HepG2 (cell line): ENCODE results near the gene PRDM12. TPM values are rescaled to one million over a fixed set of nuclear protein-coding genes. Genes with fewer than 3 reads are reported as not detected.
A peak's percentile ranks its signal among the peaks of the same experiment; 100 is the strongest.

Experiments used
- ARID2 ChIP-seq: sonication (generic); formaldehyde crosslinking; IDR thresholded peaks from 2 replicates; pipeline ENCODE4 v1.8.1; 2022; ENCODE audit warnings: mild to moderate bottlenecking, missing genetic modification reagents, borderline replicate concordance
- HNRNPH1 ChIP-seq: fragments of 200-400 bp; formaldehyde crosslinking; optimal IDR thresholded peaks from 2 replicates; pipeline ENCODE3; 2017; ENCODE audit warnings: mild to moderate bottlenecking, low read depth, low read length
- KDM5A ChIP-seq: fragments of 200-600 bp; sonication (generic); IDR thresholded peaks from 2 replicates; pipeline ENCODE4 v1.7.0; 2018; ENCODE audit warnings: antibody characterized with exemption, mild to moderate bottlenecking, low read length, borderline replicate concordance
- MTA3 ChIP-seq: sonication (generic); formaldehyde crosslinking; IDR thresholded peaks from 2 replicates; pipeline ENCODE4 v1.4.0; 2020; ENCODE audit warnings: missing genetic modification reagents
- NFKB2 ChIP-seq: sonication (generic); formaldehyde crosslinking; IDR thresholded peaks from 2 replicates; pipeline ENCODE4 v1.4.0; 2020; ENCODE audit warnings: missing genetic modification reagents, borderline replicate concordance
- NKX3-1 ChIP-seq: sonication (generic); formaldehyde crosslinking; IDR thresholded peaks from 2 replicates; pipeline ENCODE4 v1.5.0; 2020; ENCODE audit warnings: missing genetic modification reagents
- NR1H2 ChIP-seq: sonication (generic); formaldehyde crosslinking; IDR thresholded peaks from 2 replicates; pipeline ENCODE4 v1.8.1; 2022; ENCODE audit warnings: low read depth, missing genetic modification reagents, borderline replicate concordance
- PHF21A ChIP-seq: sonication (generic); formaldehyde crosslinking; IDR thresholded peaks from 2 replicates; pipeline ENCODE4 v1.5.0; 2020; ENCODE audit warnings: mild to moderate bottlenecking, missing genetic modification reagents
- PHF5A ChIP-seq: IDR thresholded peaks from one replicate; pipeline ENCODE4 v1.6.1; 2018; ENCODE audit warnings: low read depth, missing genetic modification reagents; ENCODE audit not compliant: unreplicated experiment
- SALL1 ChIP-seq: sonication (generic); formaldehyde crosslinking; IDR thresholded peaks from 2 replicates; pipeline ENCODE4 v1.8.0; 2022; ENCODE audit warnings: mild to moderate bottlenecking, missing genetic modification reagents
- SMAD1 ChIP-seq: sonication (generic); formaldehyde crosslinking; IDR thresholded peaks from 2 replicates; pipeline ENCODE4 v1.4.0; 2020; ENCODE audit warnings: missing genetic modification reagents, low read depth, mild to moderate bottlenecking, borderline replicate concordance
- SMAD9 ChIP-seq: sonication (generic); formaldehyde crosslinking; IDR thresholded peaks from 2 replicates; pipeline ENCODE4 v1.5.1; 2020; ENCODE audit warnings: mild to moderate bottlenecking, missing genetic modification reagents
- SRF ChIP-seq: IDR thresholded peaks from 2 replicates; pipeline ENCODE4 v1.6.1; 2011; ENCODE audit warnings: mild to moderate bottlenecking, low read depth, low read length, moderate library complexity
- ZBTB42 ChIP-seq: sonication (generic); formaldehyde crosslinking; IDR thresholded peaks from 2 replicates; pipeline ENCODE4 v1.5.0; 2020; ENCODE audit warnings: mild to moderate bottlenecking, missing genetic modification reagents
- ZNF101 ChIP-seq: sonication (generic); formaldehyde crosslinking; IDR thresholded peaks from 2 replicates; pipeline ENCODE4 v1.4.0; 2020; ENCODE audit warnings: mild to moderate bottlenecking, low read depth, missing genetic modification reagents, borderline replicate concordance
- ZNF160 ChIP-seq: sonication (generic); formaldehyde crosslinking; IDR thresholded peaks from 2 replicates; pipeline ENCODE4 v1.8.0; 2022; ENCODE audit warnings: mild to moderate bottlenecking, inconsistent platforms, missing genetic modification reagents
- ZNF251 ChIP-seq: sonication (generic); formaldehyde crosslinking; IDR thresholded peaks from 2 replicates; pipeline ENCODE4 v1.9.0; 2021; ENCODE audit warnings: mild to moderate bottlenecking, missing genetic modification reagents
- ZNF549 ChIP-seq: sonication (generic); formaldehyde crosslinking; IDR thresholded peaks from 2 replicates; pipeline ENCODE4 v1.5.0; 2020; ENCODE audit warnings: missing genetic modification reagents
- ZNF570 ChIP-seq: sonication (generic); formaldehyde crosslinking; IDR thresholded peaks from 2 replicates; pipeline ENCODE4 v1.4.0; 2020; ENCODE audit warnings: mild to moderate bottlenecking, missing genetic modification reagents, borderline replicate concordance
- ZNF574 ChIP-seq: sonication (generic); formaldehyde crosslinking; IDR thresholded peaks from 2 replicates; pipeline ENCODE4 v1.4.0; 2020; ENCODE audit warnings: missing genetic modification reagents
- ZNF577 ChIP-seq: sonication (generic); formaldehyde crosslinking; IDR thresholded peaks from 2 replicates; pipeline ENCODE4 v1.4.0; 2020; ENCODE audit warnings: mild to moderate bottlenecking, low read depth, missing genetic modification reagents, borderline replicate concordance
- ZNF768 ChIP-seq: sonication (generic); formaldehyde crosslinking; IDR thresholded peaks from 2 replicates; pipeline ENCODE4 v1.4.0; 2020; ENCODE audit warnings: missing genetic modification reagents
- ZNF883 ChIP-seq: sonication (generic); formaldehyde crosslinking; IDR thresholded peaks from 2 replicates; pipeline ENCODE4 v1.5.1; 2020; ENCODE audit warnings: mild to moderate bottlenecking, missing genetic modification reagents; ENCODE audit errors: not compliant biosample characterization
- polyA plus RNA-seq, 8 experiments: library from polyadenylated mRNA; depleted of rRNA in 3 of 8; stranded (reverse) in 7 of 8; unstranded in 1 of 8; fragments of >200 nt; fragmentation: Illumina TruSeq in 4 of 8; extraction: Trizol in 4 of 8; gene quantifications; 2 replicates each; pipeline versions ENCODE4 v1.2.1 to v1.2.3, GENCODE V29; 2011 to 2016; ENCODE audit warnings: low read depth in 4 of 8, missing spikeins in 1 of 8, mixed read lengths in 1 of 8; ENCODE audit not compliant: insufficient read depth in 1 of 8
- total RNA-seq, 5 experiments: library from RNA; depleted of rRNA; stranded (reverse); fragments of >200 nt; fragmentation: Illumina TruSeq; extraction: Trizol; gene quantifications; 2 replicates each; pipeline ENCODE4 v1.2.3, GENCODE V29; 2016; ENCODE audit warnings: low read depth in 1 of 5
- TF ChIP-seq, protein P1 (sequence below): sonication (generic); formaldehyde crosslinking; conservative IDR thresholded peaks from 2 replicates; pipeline ENCODE4 v1.8.0; 2022; ENCODE audit warnings: mild to moderate bottlenecking, moderate library complexity, missing genetic modification reagents
- TF ChIP-seq, protein P2 (sequence below): IDR thresholded peaks from 2 replicates; pipeline ENCODE4 v1.6.1; 2016

The PRDM12 gene
- total and polyA plus RNA-seq, 2 of the 13 experiments (the other 11 are each of a cell fraction or from before 2014, with no cell fraction given): 0.04 to 0.07 TPM

DNA sequence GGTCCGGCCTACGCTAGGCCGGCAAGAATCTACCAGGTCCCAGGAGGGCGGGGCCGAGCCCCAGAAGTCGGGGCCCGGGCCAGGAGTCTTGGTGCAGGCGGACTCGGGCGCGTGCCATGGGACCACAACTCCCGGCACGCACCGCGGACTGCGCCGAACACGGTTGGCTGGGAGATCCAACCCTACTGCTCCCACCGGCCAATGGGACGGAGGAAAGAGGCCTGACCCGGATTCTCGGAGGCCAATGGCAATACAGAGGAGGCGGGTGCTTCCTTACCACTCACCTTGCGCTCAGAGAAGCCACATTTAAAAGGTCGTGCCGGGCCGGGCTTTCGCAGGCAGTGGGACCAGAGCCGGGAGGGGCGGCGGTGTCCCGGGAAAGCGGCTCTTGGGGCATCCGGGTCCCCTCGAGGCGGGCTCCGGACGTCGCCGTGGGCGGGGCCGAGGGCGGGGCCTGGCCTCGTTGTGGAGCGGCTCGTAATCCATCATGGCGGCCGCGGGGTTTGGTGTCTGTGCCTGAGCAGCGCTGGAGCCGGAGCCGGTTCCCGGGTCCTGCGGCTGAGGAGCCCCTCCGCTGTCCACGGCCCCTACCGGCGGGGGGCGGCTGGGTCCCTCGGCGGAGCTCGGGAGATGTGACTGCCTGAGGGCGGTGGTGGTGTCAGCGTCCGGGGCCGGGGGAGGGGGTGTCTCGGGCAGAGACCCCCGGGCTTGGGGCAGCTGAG is 48.3 kb downstream of the PRDM12 start (continued):
- no peak for TF ChIP-seq ZNF251 (CRISPR knock-in tag)
- no peak for TF ChIP-seq HNRNPH1
- peak; percentile 80 for TF ChIP-seq ZNF883 (CRISPR knock-in tag)
- peak; percentile 80; the same call in 1 of the 2 replicates for TF ChIP-seq PHF21A (CRISPR knock-in tag)
- no peak for TF ChIP-seq ARID2 (CRISPR knock-in tag)
- no peak for TF ChIP-seq ZBTB42 (CRISPR knock-in tag)
- 0 out of 2 replicates have a peak, but pooled peaks have one; percentile 18 for TF ChIP-seq ZNF160
- TF ChIP-seq ZNF577 (CRISPR knock-in tag): no peak
- no peak for TF ChIP-seq SRF
- no peak for TF ChIP-seq SMAD9
- TF ChIP-seq ZNF549 (CRISPR knock-in tag): no peak
- TF ChIP-seq, protein P1, sequence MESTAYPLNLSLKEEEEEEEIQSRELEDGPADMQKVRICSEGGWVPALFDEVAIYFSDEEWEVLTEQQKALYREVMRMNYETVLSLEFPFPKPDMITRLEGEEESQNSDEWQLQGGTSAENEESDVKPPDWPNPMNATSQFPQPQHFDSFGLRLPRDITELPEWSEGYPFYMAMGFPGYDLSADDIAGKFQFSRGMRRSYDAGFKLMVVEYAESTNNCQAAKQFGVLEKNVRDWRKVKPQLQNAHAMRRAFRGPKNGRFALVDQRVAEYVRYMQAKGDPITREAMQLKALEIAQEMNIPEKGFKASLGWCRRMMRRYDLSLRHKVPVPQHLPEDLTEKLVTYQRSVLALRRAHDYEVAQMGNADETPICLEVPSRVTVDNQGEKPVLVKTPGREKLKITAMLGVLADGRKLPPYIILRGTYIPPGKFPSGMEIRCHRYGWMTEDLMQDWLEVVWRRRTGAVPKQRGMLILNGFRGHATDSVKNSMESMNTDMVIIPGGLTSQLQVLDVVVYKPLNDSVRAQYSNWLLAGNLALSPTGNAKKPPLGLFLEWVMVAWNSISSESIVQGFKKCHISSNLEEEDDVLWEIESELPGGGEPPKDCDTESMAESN (CRISPR knock-in tag): peak; percentile 41
- TF ChIP-seq ZNF574 (CRISPR knock-in tag): peak; percentile 40
- TF ChIP-seq SALL1 (CRISPR knock-in tag): peak; percentile 71
- no peak; the same call in 1 of the 2 replicates for TF ChIP-seq KDM5A
- no peak for TF ChIP-seq ZNF570 (CRISPR knock-in tag)
- TF ChIP-seq NKX3-1 (CRISPR knock-in tag): no peak; the same call in 1 of the 2 replicates
- TF ChIP-seq NR1H2 (CRISPR knock-in tag): no peak
- TF ChIP-seq ZNF768 (CRISPR knock-in tag): no peak
- TF ChIP-seq NFKB2 (CRISPR knock-in tag): no peak
- no peak for TF ChIP-seq PHF5A (CRISPR knock-in tag)
- TF ChIP-seq, protein P2, sequence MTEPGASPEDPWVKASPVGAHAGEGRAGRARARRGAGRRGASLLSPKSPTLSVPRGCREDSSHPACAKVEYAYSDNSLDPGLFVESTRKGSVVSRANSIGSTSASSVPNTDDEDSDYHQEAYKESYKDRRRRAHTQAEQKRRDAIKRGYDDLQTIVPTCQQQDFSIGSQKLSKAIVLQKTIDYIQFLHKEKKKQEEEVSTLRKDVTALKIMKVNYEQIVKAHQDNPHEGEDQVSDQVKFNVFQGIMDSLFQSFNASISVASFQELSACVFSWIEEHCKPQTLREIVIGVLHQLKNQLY: no peak
- TF ChIP-seq ZNF101 (CRISPR knock-in tag): no peak
- TF ChIP-seq SMAD1: no peak
- no peak for TF ChIP-seq MTA3 (CRISPR knock-in tag)
